Keratinocyte (primary cell): ENCODE measurements around the gene GCK. TPM values are rescaled to one million over a fixed set of nuclear protein-coding genes. Genes with fewer than 3 reads are reported as not detected.

Source experiments
- DNase-seq: peaks from one replicate; pipeline ENCODE4 v3.0.0-alpha.2; 2011; ENCODE audit warnings: low read depth, missing footprints, low spot score
- FAIRE-seq: peaks from 2 replicates; lab custom pipeline; 2011; peaks lifted over from hg19 to GRCh38; lab: Jason Lieb, UNC
- H2AFZ ChIP-seq: 2 replicates; pipeline ENCODE4 v1.6.0; 2012; ENCODE audit warnings: low read length, control low read depth, inconsistent platforms; ENCODE audit not compliant: control insufficient read depth
- H3K27ac ChIP-seq: 2 replicates; pipeline ENCODE4 v1.5.1; 2011; ENCODE audit warnings: low read length; ENCODE audit not compliant: control insufficient read depth, insufficient read depth
- H3K27me3 ChIP-seq: 3 replicates; pipeline ENCODE4 v1.6.0; 2011; ENCODE audit warnings: low read length; ENCODE audit not compliant: control insufficient read depth, insufficient read depth; ENCODE audit errors: extremely low read depth
- H3K36me3 ChIP-seq, 2 experiments: 2 replicates in 1 of 2; 3 replicates in 1 of 2; pipeline ENCODE4 v1.5.1; 2011; ENCODE audit warnings: low read length in 2 of 2, mild to moderate bottlenecking in 1 of 2; ENCODE audit not compliant: control insufficient read depth in 2 of 2, insufficient read depth in 2 of 2; ENCODE audit errors: extremely low read depth in 1 of 2
- H3K4me1 ChIP-seq: 3 replicates; pipeline ENCODE4 v1.5.1; 2011; ENCODE audit warnings: low read length; ENCODE audit not compliant: control insufficient read depth, insufficient read depth; ENCODE audit errors: extremely low read depth
- H3K4me2 ChIP-seq: 3 replicates; pipeline ENCODE4 v1.6.0; 2011; ENCODE audit warnings: low read depth, low read length; ENCODE audit not compliant: control insufficient read depth, insufficient read depth; ENCODE audit errors: extremely low read depth
- H3K4me3 ChIP-seq, 3 experiments: fragments of 200-600 bp in 1 of 3; sonication (generic) in 1 of 3; 2 replicates in 2 of 3; 3 replicates in 1 of 3; pipeline ENCODE4 v1.5.1; 2011 to 2016; ENCODE audit warnings: low read length in 3 of 3, mild to moderate bottlenecking in 3 of 3, control low read depth in 2 of 3, inconsistent platforms in 1 of 3, low read depth in 1 of 3, mixed read lengths in 1 of 3, mixed run types in 1 of 3, moderate library complexity in 1 of 3; ENCODE audit not compliant: control insufficient read depth in 2 of 3, insufficient read depth in 2 of 3; ENCODE audit errors: extremely low read depth in 1 of 3
- H3K79me2 ChIP-seq: 2 replicates; pipeline ENCODE4 v1.6.0; 2012; ENCODE audit warnings: low read length; ENCODE audit not compliant: control insufficient read depth, insufficient read depth
- H3K9ac ChIP-seq: 3 replicates; pipeline ENCODE4 v1.6.0; 2011; ENCODE audit warnings: low read length; ENCODE audit not compliant: control insufficient read depth, insufficient read depth; ENCODE audit errors: extremely low read depth
- H3K9me1 ChIP-seq: 3 replicates; pipeline ENCODE4 v1.6.0; 2011; ENCODE audit warnings: low read length; ENCODE audit not compliant: control insufficient read depth, insufficient read depth; ENCODE audit errors: extremely low read depth
- H3K9me3 ChIP-seq: 2 replicates; pipeline ENCODE4 v1.5.1; 2012; ENCODE audit warnings: low read depth, low read length; ENCODE audit not compliant: control insufficient read depth
- H4K20me1 ChIP-seq: 3 replicates; pipeline ENCODE4 v1.6.0; 2011; ENCODE audit warnings: low read length; ENCODE audit not compliant: control insufficient read depth, insufficient read depth; ENCODE audit errors: extremely low read depth
- EZH2 ChIP-seq: IDR thresholded peaks from one replicate; pipeline ENCODE4 v1.6.1; 2012; ENCODE audit warnings: inconsistent platforms, mild to moderate bottlenecking, low read length, moderate library complexity
- dilution Hi-C: fragments of 300-500 bp; cut with MboI; formaldehyde crosslinking; loops from one replicate; pipeline ENCODE4 v1.7.0; 2020; ENCODE audit warnings: low sequenced_read_pairs; ENCODE audit not compliant: extremely low pct_ligation_motif_present
- polyA plus RNA-seq, 5 experiments: library from polyadenylated mRNA; depleted of rRNA in 3 of 5; stranded (reverse) in 3 of 5; stranded (forward) in 1 of 5; unstranded in 1 of 5; fragments of >200 nt; gene quantifications; 1 replicate in 1 of 5; 2 replicates in 3 of 5; 3 replicates in 1 of 5; pipeline versions ENCODE4 v1.2.1 to v1.2.3, GENCODE V29; 2011 to 2012; ENCODE audit warnings: missing spikeins in 2 of 5, low read depth in 1 of 5, low replicate concordance in 1 of 5
- TF ChIP-seq, protein P1 (sequence below), 3 experiments: IDR thresholded peaks in 1 of 3; conservative IDR thresholded peaks in 1 of 3; optimal IDR thresholded peaks in 1 of 3; 2 replicates in 2 of 3; 3 replicates in 1 of 3; pipeline versions ENCODE3 to v1.5.1; 2011; ENCODE audit warnings: low read length in 3 of 3, mild to moderate bottlenecking in 3 of 3, moderate library complexity in 2 of 3, control low read depth in 1 of 3, inconsistent platforms in 1 of 3; ENCODE audit not compliant: insufficient read depth in 2 of 3; ENCODE audit errors: extremely low read depth in 1 of 3

GCK gene
- polyA plus RNA-seq, 1 donor (not counting 4 experiments of a cell fraction or from before 2014, with no cell fraction given) = not detected

DNA sequence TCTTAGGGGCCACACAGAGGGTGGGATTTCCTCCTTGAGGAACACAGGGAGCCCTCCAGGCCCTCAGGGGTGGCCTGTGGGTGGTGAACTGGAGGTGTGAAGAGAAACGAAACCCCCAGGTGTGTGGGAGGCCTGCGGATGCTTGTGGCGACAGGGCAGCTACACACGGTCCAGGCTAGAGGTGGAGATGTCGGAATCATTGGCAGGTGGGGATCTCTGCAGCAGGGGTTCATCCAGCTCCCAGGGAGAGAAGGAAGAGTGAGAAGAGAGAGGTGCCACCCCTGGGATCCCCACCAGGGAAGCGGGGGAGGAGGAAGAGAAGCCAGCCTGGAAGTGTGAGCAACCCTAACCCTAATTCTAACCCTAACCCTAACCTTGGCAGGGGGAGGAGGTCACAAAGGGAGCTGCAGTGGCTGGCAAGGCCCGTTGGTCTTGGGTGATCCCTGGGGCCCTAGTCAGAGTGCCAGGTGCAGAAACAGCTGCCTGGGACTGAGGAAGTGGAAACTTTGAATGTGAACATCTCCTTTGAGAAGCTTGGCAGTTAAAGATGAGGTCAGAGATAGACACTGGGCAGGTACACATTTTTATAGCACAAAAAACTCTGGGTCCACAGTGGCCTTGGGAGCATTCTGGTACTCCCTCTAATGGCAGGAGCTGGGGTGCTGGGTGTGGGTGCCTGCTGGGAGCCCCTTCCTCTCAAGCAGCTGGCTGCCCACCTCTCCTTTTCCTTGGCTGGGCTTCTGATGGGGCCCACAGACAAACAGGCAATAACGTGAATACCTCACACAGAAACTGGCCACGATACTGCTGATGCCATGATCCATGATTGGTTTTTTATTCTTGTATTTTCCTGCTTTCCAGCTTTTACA lies 91.9 kb downstream of the GCK start:
- Histone ChIP-seq H4K20me1 (no peaks in the 10 kb centered on the region), H3K79me2 (no peaks in the 10 kb centered on the region), H3K9me3 (no peaks in the 10 kb centered on the region), H3K9me1 (no peaks in the 10 kb centered on the region), H3K27me3 (no peaks in the 10 kb centered on the region), H2AFZ (no peak overlapping the region), H3K27ac (no peak overlapping the region), H3K36me3 (no peaks in the 10 kb centered on the region), H3K9ac (no peak overlapping the region), H3K4me2 (no peak overlapping the region), H3K4me3 (no peak overlapping the region), H3K4me1 (peaks cover 5% of the 10 kb centered on the region)
- FAIRE-seq (no peak), DNase-seq (no peak)
- dilution Hi-C loops = no loop called here
- no peak for TF ChIP-seq EZH2
- TF ChIP-seq, protein P1, sequence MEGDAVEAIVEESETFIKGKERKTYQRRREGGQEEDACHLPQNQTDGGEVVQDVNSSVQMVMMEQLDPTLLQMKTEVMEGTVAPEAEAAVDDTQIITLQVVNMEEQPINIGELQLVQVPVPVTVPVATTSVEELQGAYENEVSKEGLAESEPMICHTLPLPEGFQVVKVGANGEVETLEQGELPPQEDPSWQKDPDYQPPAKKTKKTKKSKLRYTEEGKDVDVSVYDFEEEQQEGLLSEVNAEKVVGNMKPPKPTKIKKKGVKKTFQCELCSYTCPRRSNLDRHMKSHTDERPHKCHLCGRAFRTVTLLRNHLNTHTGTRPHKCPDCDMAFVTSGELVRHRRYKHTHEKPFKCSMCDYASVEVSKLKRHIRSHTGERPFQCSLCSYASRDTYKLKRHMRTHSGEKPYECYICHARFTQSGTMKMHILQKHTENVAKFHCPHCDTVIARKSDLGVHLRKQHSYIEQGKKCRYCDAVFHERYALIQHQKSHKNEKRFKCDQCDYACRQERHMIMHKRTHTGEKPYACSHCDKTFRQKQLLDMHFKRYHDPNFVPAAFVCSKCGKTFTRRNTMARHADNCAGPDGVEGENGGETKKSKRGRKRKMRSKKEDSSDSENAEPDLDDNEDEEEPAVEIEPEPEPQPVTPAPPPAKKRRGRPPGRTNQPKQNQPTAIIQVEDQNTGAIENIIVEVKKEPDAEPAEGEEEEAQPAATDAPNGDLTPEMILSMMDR (optimal IDR thresholded peaks at IDR 0.05 in 1 of 3, IDR thresholded peaks at IDR 0.05 in 1 of 3, conservative IDR thresholded peaks at IDR 0.05 in 1 of 3; ENCODE audit: extremely low read depth in 1 of 3, insufficient read depth in 2 of 3, low read length in 3 of 3) = no peak

DNA sequence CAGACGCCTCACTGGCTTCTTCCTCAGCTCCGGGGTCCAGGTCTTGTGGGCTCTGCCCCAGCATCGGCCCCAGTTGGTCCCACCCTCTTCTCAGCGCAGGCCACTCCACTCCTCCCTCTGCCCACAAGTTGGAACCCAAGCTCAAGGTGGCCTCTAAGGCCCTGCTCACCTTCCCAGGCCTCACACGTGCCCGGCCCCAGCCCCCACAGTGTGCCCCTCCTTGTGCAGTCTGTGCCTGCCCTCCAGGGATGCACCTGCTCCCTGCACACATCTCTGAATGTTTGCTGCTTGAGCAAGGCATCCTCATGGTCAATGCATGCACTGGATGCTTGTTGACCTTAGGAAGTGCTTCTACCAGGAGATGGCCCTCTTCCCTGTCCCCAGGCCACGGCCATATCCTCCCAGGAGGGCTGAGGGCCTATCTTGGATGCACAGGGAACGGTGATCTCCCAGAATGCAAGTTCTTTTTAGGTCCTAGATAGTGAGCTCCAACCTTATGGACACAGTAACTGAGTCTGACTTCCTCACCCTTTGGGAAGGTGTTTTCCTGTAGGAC lies 92.8 kb downstream of the GCK start:
- no peaks in the 10 kb centered on the region for H3K9me1 ChIP-seq
- dilution Hi-C loops = no loop called here
- H3K36me3 ChIP-seq = no peaks in the 10 kb centered on the region
- TF ChIP-seq, protein P1 (optimal IDR thresholded peaks at IDR 0.05 in 1 of 3, IDR thresholded peaks at IDR 0.05 in 1 of 3, conservative IDR thresholded peaks at IDR 0.05 in 1 of 3; ENCODE audit: extremely low read depth in 1 of 3, insufficient read depth in 2 of 3, low read length in 3 of 3) = no peak
- TF ChIP-seq EZH2 = no peak
- H3K4me3 ChIP-seq = no peak overlapping the region
- H3K4me2 ChIP-seq = no peak overlapping the region
- no peak overlapping the region for H3K27ac ChIP-seq
- no peaks in the 10 kb centered on the region for H3K9me3 ChIP-seq
- no peak for FAIRE-seq
- no peaks in the 10 kb centered on the region for H4K20me1 ChIP-seq
- no peak overlapping the region for H3K9ac ChIP-seq
- no peaks in the 10 kb centered on the region for H3K79me2 ChIP-seq
- H3K27me3 ChIP-seq = no peaks in the 10 kb centered on the region
- DNase-seq = no peak
- H3K4me1 ChIP-seq = no peaks in the 10 kb centered on the region
- H2AFZ ChIP-seq = no peak overlapping the region
